ENCODE results near the gene BARHL1.
A peak's percentile ranks its signal among the peaks of the same experiment; 100 is the strongest.
"Not testable (repeated sequence)": the region's sequence is repeated elsewhere in the genome, so short reads cannot be mapped to it uniquely, and the experiment has no call there.

BARHL1 gene

DNA sequence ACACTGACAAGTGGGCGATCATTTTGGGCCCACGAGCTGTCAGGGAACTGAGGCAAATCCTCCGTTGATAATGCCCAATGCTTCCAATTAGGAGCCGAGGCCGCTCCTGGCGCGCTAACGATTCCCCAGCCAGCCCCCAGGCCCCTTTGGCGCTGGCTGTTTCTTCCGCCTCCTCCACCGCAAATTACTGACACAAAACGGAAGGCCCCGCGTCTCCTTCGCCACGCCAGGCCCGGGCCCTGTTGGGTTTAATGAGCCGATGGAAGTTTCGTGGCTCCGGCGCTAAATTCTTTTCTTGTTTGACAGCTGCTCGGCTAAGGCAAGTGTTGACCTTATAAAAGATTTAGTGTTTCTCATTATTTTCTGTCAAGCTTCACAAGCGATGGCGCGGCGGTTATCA lies 25.7 kb upstream of the BARHL1 start:
- no peak for DNase-seq

DNA sequence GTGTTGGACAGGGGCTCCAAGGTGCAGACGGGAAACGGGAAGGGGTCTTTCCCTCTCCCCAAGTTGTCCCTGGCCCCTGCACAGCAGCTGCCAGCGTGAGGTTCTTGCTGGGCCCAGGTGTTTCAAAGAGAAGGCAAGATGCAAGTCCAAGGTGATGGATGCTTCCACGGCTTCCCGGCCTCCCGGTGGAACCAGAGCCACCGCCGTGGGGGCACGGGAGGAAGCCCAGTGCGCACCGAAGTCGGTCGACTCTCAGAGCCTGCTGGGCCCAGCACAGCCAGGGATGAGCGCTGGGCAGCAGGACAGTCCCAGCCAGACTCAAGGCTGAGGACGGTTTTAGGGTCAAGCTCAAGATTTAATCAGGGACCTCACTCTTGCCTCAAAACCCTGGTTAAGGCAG lies 25.2 kb upstream of the BARHL1 start:
- no peak for DNase-seq

DNA sequence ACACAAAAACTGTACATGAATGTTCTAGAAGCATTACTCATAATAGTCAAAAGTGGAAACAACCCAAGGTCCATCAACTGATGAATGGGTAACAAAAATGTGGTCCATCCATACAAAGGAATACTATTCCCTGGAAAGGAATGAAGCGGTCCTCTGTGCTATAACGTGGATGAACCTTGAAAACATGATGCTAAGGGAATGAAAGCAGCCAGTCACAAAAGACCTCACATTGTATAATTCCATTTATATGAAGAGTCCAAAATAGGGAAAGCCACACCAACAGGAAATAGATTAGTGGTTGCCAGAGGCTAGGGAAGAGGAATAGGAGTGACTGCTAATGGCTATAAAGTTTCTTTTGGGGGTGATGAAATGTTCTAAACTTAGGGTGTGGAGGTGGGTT lies 22.7 kb upstream of the BARHL1 start:
- no peak for DNase-seq

DNA sequence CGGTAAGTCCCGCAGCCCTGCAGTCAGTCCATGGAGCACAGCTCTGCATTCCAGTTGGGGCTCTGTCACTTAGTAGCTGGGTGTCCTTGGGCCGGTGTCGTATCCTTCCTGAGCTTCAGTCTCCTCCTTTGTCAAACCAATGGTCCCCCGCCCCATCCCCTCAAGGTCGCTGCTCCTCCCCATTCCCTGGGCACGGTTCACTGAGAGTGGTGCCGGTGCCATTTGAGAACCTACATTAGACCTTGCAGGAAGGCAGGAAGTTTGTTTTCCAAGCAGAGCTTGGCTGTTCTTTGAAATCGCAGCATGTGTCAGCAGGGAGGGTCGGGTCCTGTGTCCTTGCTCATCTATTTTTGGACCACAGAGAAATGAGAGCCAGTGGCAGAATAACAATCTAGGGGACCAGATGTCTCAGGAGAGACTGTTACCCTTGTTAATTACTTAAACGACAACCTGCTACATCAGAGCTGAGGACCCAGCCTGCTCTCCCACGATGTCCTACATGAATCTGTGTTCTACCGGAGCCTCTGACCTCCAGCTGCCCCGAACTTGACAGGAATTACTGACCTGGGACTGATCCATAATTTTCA lies 21.7 kb upstream of the BARHL1 start:
- DNase-seq: no peak

DNA sequence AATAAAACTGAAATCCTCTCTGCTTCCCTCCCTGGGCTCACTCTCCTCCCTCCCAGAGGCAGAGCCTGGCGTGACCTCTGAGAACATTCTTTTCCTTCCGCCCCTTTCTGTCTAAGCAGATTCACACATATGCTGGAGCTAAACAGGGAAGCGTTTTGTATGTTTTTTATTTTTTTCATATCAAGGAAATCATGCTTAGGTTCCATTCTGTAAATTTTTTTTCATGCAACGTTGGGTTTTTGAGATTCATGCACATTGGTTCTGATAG lies 20.2 kb upstream of the BARHL1 start:
- no peak for DNase-seq

DNA sequence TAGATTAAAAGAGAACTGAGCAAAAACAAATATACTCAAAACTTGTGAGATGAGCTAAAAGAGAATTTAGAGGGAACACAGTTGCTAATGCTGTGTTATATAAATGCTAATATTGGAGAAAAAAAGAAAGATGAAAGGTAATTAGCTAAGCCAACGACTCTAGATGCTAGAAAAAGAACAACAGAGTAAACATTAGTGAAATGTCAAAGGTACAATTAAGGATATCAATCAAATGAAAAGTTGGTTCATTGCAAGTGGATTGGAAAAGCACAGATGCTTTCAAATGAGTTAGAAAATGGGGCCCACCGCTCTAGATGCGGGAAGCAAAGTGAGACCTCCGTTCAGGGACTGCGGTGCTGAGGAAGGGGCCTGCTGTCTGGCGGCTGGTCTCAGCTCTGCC lies 17.9 kb upstream of the BARHL1 start:
- no peak for DNase-seq

DNA sequence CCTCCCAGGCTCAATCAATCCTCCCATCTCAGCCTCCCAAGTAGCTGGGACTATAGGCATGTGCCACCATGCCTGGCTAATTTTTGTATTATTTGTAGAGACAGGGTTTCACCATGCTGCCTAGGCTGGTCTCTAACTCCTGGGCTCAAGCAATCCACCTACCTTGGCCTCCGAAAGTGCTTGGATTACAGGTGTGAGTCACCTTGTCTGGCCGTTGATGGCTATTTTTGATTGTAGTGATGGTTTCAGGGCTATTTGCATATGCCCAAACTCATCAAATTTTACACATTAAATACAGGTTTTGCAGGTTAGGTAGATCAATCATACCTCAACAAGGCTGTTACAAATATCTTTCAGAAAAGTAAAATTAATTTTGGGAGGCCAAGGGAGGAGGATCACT lies 13.6 kb upstream of the BARHL1 start:
- not testable (repeated sequence) for DNase-seq

DNA sequence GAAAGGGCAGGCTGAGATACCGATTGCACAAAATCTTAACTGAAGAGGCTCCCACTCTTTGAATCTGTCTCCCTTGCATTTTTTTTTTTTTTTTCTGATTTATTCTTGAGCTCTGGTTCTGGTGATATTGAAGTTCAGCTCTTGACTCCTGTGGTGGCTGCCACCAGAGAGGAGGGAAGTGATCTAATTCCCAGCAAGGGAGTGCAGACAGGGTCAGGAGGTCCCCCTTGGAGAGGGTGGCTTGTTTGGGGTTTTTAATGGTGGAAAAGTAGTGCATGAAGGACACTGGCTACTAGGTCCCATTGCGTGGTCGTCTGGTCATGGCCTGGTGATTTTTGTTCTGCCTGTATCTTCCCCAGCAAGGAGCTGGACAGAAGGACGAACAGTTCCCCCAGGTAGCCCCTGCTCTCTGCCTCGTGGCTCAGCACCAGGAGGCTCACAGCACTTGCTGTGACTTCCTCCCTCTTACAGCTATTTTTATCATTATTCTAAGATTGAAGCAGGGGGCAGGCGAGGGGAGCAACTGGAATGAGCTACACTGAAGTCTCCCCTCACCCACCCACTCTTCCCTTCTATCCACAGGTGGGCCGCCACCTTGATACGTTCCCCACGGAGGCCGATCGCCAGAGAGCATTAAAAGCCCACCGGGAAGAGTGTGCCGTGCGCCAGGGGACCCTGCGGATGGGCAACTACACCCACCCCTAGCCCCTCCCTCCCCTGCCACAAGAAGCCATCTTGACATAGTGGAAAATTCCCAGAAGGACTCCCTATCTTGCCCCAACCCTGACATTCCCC lies 10.4 kb upstream of the BARHL1 start:
- DNase-seq: no peak

DNA sequence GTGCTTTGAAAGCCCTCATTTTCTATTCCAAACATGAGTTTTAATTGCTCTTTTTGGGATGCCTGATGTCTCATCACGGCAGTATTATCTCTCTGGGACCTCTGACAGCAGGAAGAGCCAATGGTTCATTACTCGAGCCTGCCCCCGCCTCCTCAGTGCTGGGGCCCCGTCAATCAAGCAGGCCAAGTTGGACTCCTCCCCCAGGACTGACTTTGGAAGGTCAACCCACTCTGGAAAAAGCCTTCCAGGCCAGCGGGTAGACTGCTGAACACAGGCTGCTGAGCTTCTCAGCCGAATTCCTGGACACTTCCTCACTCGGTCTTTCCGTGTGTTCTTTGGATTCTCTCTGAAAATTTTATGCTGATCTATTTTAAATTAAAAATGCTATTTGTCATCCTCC lies 9.5 kb upstream of the BARHL1 start:
- DNase-seq: no peak

DNA sequence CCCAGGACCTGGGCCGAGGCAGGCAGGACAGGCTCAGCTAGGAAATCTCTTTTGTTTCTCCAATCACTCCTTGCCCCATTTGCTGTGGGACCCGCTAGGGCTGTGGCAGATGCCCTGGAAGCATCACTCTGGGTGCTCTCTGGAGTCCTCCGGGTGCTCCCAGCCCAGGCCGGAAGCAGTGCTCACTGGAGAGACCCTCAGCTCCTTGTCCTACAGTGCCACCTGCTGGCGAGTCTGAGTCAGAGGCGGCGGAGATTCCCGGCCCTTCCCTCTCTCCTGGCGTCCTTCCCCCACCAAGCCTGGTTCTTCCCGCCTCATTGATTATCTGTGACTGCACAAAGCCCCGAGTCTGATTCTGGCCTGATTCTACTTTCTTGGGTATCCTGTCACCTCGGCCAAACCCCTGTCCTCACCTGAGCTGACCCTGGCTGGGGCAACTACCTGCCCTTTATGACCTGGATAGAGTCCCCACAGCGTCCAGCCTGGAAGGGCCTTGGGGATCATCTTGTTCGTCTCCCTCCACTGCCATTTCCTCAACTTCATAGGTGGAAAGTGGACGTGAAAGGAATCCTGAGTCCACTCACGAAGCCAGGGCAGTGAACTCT lies 7.3 kb upstream of the BARHL1 start:
- peak; percentile 45 for DNase-seq

DNA sequence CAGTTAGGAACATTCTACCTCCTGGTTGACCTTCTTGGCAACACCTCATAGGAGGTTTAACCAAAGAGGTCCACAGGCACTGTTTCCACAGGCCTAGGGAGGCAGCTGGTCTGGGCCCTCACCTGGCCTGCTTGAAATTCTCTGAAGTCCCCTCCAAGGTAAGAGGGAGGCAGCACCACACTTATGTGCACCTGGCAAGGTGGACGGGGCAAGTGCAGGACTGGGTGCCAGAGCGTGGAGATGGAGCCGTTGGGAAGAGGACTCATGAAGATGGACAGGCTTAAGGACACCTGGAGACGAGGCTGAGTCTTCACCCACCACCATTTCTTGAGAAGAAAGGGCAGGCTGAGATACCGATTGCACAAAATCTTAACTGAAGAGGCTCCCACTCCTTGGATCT lies 6.6 kb upstream of the BARHL1 start:
- DNase-seq: no peak

DNA sequence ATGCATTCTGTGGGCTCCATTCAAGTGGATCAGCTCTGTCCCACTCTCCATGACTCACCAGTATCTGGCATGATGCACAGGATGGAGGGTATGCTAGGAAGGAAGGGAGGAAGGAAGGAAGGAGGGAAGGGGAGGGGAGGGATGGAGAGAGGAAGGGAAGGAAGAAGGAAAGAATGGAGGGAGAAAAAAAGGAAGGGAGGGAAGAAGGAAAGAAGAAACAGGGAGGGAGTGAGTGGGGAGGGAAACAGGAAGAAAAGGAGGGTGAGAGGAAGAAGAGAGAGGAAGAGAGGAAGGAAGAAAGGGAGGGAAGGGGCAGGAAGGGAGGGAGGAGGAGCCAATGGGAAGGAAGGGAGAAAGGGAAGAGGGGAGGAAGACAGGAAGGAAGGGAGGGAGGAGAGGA lies 5.3 kb upstream of the BARHL1 start:
- no peak for DNase-seq

DNA sequence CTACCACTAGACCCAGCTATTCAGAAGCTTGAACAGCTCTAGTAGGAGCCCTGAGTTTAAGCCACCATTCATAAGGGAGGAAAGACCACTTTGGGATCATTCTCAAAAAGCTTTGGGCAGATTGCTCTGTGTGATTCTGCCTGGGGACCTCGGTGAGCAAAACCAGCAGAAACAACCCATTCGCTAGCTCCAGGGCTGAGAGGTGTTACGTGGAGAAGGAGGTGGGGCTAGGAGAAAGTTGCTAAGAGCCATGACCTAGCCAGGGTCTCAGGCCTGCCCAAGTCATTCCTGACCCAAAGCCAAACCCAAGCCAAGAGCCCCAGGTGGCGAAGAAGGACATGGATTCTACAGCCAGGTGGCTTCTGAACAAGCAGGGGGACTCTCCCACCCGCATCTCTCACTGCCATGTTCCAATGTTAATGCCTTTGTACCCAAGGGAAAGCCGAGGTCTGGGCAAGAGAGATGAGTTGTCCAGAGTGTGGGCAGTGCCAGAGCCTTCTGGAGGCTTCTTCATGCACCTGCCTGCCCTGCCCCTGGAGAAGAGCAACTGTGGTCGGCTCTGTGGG lies 4.0 kb upstream of the BARHL1 start:
- no peak for DNase-seq

DNA sequence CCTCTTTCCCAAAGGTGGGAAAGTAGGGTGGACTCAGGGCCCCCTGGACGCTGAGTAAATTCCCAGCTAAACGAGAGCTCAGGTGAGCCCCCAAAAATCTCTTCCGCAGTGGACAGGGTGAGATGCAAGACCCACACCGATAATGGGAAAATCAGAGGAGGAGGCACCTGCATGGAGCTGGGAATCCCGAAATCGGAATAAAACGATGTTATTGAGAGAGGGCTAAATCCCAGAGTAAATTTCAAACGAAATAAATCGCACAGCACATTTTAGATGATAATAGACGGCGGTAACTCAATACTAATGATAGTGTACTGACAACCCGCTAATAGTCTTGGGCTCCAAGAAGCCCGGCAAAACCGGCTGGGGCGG lies 3.0 kb upstream of the BARHL1 start:
- DNase-seq: no peak

DNA sequence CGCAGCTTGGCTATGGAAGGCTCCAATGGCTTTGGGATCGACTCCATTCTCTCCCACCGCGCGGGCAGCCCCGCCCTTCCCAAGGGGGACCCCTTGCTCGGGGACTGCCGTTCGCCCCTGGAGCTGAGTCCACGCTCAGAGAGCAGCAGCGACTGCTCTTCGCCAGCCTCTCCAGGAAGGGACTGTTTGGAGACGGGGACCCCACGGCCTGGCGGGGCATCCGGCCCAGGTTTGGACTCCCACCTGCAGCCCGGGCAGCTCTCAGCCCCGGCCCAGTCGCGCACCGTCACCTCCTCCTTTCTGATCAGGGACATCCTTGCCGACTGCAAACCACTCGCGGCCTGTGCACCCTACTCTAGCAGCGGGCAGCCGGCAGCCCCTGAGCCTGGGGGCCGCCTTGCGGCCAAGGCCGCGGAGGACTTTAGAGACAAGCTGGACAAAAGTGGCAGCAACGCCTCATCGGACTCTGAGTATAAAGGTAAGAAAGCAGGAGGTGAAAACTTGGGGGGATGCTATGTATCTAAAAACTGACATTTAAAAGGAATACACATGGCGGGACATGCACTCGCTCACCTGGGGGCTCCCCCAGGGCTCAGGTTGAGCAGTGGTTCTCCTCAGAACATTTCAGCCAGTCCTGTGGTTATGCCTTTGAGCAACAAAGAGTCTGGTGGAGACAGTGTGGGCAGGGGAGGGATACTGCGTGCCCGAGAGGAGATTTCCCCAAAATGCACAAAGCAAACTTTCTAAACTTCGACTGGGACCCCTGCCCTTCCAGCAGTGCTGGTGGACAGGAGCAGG lies 579 bp downstream of the BARHL1 start:
- DNase-seq: no peak

DNA sequence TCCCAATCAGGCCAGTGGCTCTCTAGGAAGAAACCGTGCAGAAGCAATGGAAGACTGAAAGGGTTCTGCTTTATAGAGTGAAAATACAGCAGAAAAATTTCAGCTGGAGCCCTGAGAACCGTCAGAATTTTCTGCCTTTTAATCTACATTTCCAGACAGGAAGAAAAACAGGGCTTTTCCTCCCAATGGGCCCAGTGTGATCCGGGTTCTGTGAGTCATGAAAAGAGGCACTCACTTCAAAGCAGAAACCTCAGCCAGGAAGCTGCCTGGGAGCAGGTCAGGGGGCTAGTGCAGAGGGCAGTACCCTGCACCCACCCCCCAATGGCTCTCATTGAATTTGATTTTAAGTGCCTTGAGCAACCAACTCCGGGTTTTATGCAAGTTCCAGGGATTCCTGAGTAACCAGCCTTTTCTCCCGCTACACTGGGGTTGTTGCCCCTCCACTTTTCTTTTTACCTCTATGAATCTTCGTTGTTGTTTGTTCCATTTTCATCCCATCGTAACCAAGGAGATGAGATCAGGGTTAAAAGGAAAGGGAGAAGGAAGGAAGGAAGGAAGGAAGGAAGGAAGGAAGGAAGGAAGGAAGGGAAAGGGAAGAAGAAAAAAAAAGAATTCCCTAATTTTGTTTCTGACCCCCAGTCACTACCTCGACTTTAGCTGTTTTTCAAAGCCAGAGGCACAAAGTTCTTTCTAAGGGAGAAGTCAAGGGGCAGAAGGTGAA lies 1.3 kb downstream of the BARHL1 start:
- DNase-seq: no peak

DNA sequence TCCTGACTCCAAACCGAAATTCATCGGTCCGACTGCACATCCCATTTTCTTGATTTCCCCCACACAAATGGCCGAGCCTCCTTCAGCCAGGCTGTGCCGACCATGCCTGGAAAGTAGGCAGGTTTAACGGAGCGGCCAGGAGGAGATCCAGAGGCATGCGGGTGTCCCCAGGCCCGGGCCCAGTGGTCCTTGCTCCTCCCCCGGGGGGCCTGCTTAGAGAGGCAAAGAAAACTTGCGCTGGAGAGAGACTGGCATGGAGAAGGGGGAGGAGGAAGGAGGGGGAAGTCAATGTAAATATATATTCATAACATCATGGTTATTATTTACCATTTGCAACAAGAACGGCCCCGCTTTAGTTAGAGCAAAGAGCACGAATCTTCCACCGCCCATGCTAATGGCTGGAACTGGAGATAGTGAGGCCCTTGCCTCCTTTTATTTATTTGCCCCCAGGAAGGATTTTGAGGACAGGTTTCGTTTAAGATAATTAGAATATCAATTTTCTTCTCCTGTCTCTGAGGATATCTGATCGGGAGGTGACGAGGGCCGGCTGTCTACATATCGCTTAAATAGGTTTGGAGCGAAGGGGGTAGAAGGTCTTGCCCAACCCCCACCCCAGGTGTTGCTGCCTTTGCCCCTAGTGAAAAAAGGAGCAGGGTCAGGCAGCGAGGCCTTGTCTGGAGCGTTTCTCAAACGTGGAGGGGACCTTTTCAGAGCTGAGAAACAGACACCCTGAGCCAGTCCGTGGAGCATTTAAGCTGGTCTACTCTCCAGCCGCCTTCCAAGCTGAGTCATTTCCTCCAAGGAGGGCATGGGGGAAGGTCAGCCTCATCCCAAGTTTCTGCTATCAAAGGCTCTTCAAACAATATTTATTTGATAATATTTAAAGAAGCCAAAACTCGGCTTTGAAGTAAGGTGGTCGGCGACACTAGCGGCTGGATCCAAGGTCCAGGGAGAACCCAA lies 2.5 kb downstream of the BARHL1 start:
- DNase-seq: no peak

DNA sequence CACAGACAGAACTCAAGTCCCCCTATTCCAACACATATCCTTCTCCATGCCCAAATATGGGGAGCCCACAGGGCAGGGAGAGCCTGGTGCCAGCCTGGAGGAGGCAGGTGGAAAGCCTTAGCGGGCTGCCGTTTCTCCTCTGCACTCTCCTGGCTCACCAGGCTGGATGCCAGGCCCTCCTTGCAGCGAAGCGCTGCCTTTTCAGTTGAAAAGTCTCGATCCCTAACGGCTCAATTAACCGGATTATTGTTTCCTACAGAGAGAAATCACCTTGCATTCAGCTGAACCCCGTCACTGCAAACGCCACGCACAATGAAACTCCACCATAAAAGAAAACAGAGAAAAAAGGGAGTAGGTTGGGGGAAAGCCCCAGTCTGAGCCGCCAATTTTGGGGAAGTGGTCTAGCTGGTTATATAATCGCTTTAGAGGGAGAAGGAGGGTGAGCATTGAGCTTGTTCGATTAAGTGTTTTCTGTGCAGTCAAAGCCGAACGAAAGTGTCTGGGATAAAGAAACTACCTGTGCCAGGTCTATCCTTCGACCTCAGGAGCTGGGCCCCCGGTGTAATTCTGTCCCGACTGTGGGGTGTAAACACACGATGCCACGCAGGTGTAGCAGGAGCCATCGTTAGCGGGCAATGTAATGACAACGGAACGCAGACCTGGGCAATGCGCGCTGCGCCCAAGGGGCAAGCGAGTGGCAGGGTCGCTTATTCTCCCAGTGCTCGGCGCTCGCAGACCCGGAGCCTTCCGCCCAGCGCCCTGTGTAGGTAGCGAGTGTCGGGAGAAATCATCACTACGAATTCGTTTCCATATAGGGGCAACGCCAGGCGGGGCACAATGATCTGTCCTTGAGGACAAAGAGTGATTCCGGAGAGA lies 3.8 kb downstream of the BARHL1 start:
- DNase-seq: no peak

DNA sequence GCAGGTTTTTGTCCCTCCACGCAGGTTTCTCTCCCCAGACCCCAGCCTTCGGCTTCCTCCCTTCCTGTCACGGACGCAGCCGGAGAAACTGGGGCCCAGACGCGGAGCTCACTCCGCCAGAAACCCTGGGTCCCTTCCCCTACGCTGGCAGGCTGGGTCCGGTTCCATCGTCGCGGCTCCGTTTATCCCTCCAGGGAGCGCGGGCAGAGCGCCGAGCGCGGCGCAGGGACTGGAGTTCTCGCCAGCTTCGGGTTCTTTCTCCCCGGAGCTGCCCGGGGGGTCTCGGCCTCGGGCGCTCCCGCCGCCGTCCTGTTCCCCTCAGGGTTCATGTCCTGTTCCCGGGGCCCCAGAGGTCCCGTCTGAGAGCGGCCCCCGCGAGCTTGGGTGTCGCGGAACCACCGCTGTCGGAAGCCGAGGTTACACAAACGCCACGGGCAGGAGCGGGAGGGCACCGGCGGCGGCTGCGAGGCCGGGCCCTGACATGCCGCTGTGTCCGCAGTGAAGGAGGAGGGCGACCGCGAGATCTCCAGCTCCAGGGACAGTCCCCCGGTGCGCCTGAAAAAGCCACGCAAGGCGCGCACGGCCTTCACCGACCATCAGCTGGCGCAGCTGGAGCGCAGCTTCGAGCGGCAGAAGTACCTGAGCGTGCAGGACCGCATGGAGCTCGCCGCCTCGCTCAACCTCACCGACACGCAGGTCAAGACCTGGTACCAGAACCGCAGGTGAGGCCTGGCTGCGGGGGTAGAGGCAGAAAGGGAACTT lies 4.6 kb downstream of the BARHL1 start:
- DNase-seq: no peak

DNA sequence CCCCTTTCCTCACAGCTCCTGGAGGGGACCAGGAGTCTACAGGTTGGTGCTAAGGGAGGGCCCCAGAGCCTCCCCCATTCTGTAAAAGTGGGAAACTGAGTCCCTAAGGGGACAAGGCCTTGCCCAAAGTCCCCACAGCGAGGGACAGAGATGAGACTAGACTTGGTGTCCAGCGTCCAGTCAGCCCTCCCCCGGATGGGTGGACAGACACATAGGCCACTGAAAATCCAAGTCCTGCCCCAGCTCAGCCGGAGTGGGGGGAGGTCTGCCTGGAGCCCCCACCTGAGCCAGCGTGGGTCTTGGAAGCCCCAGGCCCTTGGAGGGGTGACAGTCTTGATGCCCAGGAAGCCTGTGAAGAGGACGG lies 5.2 kb downstream of the BARHL1 start:
- DNase-seq: no peak
